Mucosa of stomach (tissue), 1 donor: Measurements from ENCODE around the gene AHSP.
"Not testable (repeated sequence)": the region's sequence is repeated elsewhere in the genome, so short reads cannot be mapped to it uniquely, and the experiment has no call there.

Experiments used
- H3K27me3 ChIP-seq: one replicate; pipeline ENCODE4 v1.7.0; 2013; ENCODE audit warnings: mild to moderate bottlenecking, low read length; ENCODE audit not compliant: control insufficient read depth, insufficient read depth
- H3K36me3 ChIP-seq: one replicate; pipeline ENCODE4 v1.7.0; 2013; ENCODE audit warnings: low read length; ENCODE audit not compliant: control insufficient read depth, insufficient read depth
- H3K4me1 ChIP-seq: one replicate; pipeline ENCODE4 v1.7.0; 2013; ENCODE audit warnings: mild to moderate bottlenecking, low read length; ENCODE audit not compliant: control insufficient read depth, insufficient read depth
- H3K4me3 ChIP-seq: one replicate; pipeline ENCODE4 v1.7.0; 2013; ENCODE audit warnings: low read length
- H3K9ac ChIP-seq: one replicate; pipeline ENCODE4 v1.7.0; 2013; ENCODE audit warnings: mild to moderate bottlenecking, low read length, moderate library complexity
- H3K9me3 ChIP-seq: one replicate; pipeline ENCODE4 v1.7.0; 2013; ENCODE audit warnings: mild to moderate bottlenecking, low read length, moderate library complexity; ENCODE audit not compliant: control insufficient read depth
- donor health status: Pancreatic carcinoma.

AHSP gene

GRCh38 chr16:31538243-31538598 is 10.5 kb downstream of the AHSP start:
- not testable (repeated sequence) for H3K36me3 ChIP-seq, H3K9ac ChIP-seq, H3K9me3 ChIP-seq, H3K4me3 ChIP-seq, H3K4me1 ChIP-seq
- H3K27me3 ChIP-seq = peaks cover 21% of the 10 kb centered on the region

GRCh38 chr16:31539762-31540161 is 12.1 kb downstream of the AHSP start:
- not testable (repeated sequence) for H3K4me3 ChIP-seq, H3K9me3 ChIP-seq, H3K9ac ChIP-seq

GRCh38 chr16:31542763-31543162 is 15.1 kb downstream of the AHSP start:
- H3K4me3 ChIP-seq = no peak overlapping the region
- no peaks in the 10 kb centered on the region for H3K4me1 ChIP-seq
- no peak overlapping the region for H3K9ac ChIP-seq
- H3K36me3 ChIP-seq = no peaks in the 10 kb centered on the region
- peaks cover 5% of the 10 kb centered on the region for H3K9me3 ChIP-seq
- H3K27me3 ChIP-seq = peaks cover 11% of the 10 kb centered on the region

More at GRCh38 chr16:31539762-31540161, 12.1 kb downstream of the AHSP start:
- peaks cover 21% of the 10 kb centered on the region for H3K27me3 ChIP-seq
- not testable (repeated sequence) for H3K4me1 ChIP-seq, H3K36me3 ChIP-seq

- Histone ChIP-seq H3K4me3 (no peak overlapping the region), H3K36me3 (no peaks in the 10 kb centered on the region), H3K4me1 (no peaks in the 10 kb centered on the region), H3K9ac (no peak overlapping the region), H3K9me3 (no peaks in the 10 kb centered on the region), H3K27me3 (no peaks in the 10 kb centered on the region)
Observed at GRCh38 chr16:31561426-31562233, 33.9 kb downstream of the AHSP start.

- Histone ChIP-seq H3K4me3 (no peak overlapping the region), H3K4me1 (no peaks in the 10 kb centered on the region), H3K9me3 (no peaks in the 10 kb centered on the region), H3K9ac (no peak overlapping the region), H3K36me3 (no peaks in the 10 kb centered on the region), H3K27me3 (peaks cover 27% of the 10 kb centered on the region)
Observed at GRCh38 chr16:31568577-31569359, 41.1 kb downstream of the AHSP start.

DNA sequence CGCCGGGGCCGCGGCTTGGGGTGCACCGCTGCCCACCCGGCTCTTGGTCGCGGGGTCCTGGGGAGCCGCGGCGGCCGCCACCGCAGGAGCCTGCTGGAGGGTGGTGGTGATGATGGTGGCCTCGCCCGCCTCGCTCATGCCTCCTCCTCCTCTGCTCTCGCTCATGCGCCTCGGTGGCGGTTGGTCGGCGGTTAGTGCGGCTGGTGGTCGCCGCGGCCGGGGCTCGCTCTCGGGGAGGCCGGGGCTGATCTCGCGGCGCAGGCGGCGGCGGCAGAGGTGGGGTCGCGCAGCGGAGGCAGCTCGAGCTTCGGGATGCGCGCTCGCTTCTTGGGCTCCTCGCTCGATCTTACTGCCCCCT is 41.6 kb downstream of the AHSP start:
- Histone ChIP-seq H3K27me3 (peaks cover 27% of the 10 kb centered on the region), H3K4me1 (no peaks in the 10 kb centered on the region), H3K4me3 (no peak overlapping the region), H3K36me3 (no peaks in the 10 kb centered on the region), H3K9ac (no peak overlapping the region), H3K9me3 (no peaks in the 10 kb centered on the region)

- Histone ChIP-seq H3K27me3 (peaks cover 27% of the 10 kb centered on the region), H3K4me1 (no peaks in the 10 kb centered on the region), H3K4me3 (no peak overlapping the region), H3K36me3 (no peaks in the 10 kb centered on the region), H3K9ac (no peak overlapping the region), H3K9me3 (no peaks in the 10 kb centered on the region)
Observed at GRCh38 chr16:31572821-31573220, 45.1 kb downstream of the AHSP start.

DNA sequence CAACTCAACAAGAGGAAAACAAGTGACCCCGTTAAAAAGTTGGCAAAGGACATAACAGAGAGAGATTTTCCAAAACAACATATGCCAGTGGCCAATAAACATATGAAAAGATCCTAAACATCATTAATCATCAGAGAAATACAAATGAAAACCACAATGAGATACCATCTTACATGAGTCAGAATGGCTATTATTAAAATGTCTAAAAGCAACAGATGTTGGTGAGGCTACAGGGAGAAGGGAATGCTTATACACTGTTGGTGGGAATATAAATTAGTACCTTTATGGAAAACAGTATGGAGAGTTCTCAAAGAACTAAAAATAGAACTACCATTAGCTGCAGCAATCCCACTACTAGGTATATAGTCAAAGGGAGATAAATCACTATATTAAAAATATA is 46.5 kb downstream of the AHSP start:
- H3K9ac ChIP-seq, H3K9me3 ChIP-seq, H3K4me3 ChIP-seq, H3K4me1 ChIP-seq, H3K36me3 ChIP-seq: not testable (repeated sequence)
- peaks cover 14% of the 10 kb centered on the region for H3K27me3 ChIP-seq

DNA sequence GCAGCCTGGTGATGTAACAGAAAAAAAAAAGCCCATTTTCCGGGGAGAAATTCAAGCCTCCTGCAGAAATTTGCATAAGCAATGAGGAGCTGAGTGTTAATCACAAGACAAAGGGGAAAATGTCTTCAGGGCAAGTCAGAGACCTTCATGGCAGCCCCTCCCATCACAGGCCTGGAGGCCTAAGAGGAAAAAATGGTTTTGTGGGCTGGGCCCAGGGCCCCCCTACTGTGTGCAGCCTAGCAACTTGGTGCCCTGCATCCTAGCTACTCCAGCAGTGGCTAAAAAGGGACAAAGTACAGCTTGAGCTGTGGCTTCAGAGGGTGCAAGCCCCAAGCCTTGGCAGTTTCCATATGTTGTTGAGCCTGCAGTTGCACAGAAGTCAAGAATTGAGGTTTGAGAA is 49.7 kb downstream of the AHSP start:
- no peaks in the 10 kb centered on the region for H3K4me1 ChIP-seq
- H3K4me3 ChIP-seq = no peak overlapping the region
- H3K9ac ChIP-seq = no peak overlapping the region
- H3K36me3 ChIP-seq = no peaks in the 10 kb centered on the region
- no peaks in the 10 kb centered on the region for H3K9me3 ChIP-seq
- H3K27me3 ChIP-seq = no peaks in the 10 kb centered on the region
